Mesenchymal stem cell (in vitro differentiated cells and primary cell): ENCODE results near the gene STX7. TPM values are rescaled to one million over a fixed set of nuclear protein-coding genes. Genes with fewer than 3 reads are reported as not detected.
"Not testable (repeated sequence)": the region's sequence is repeated elsewhere in the genome, so short reads cannot be mapped to it uniquely, and the experiment has no call there.

ENCODE experiments used
- DNase-seq: peaks from one replicate; pipeline ENCODE4 v3.0.0-alpha.2; 2013
- H2AFZ ChIP-seq: one replicate; pipeline ENCODE4 v1.6.1; 2013; ENCODE audit warnings: low read depth, mild to moderate bottlenecking, control low read depth, inconsistent platforms, low read length, moderate library complexity
- H2AK5ac ChIP-seq: 2 replicates; pipeline ENCODE4 v1.6.1; 2013; ENCODE audit warnings: low read length, moderate library complexity, mild to moderate bottlenecking, inconsistent platforms; ENCODE audit not compliant: severe bottlenecking
- H2BK120ac ChIP-seq: one replicate; pipeline ENCODE4 v1.6.1; 2013; ENCODE audit warnings: low read depth, mild to moderate bottlenecking, inconsistent platforms, low read length, moderate library complexity
- H2BK12ac ChIP-seq, 2 experiments: one replicate each; pipeline ENCODE4 v1.6.1; 2013; ENCODE audit warnings: inconsistent platforms in 2 of 2, low read length in 2 of 2, mild to moderate bottlenecking in 2 of 2, moderate library complexity in 2 of 2, control low read depth in 1 of 2
- H2BK15ac ChIP-seq: one replicate; pipeline ENCODE4 v1.6.1; 2013; ENCODE audit warnings: mild to moderate bottlenecking, low read depth, inconsistent platforms; ENCODE audit not compliant: poor library complexity, severe bottlenecking
- H2BK5ac ChIP-seq: 2 replicates; pipeline ENCODE4 v1.6.1; 2013; ENCODE audit warnings: low read depth, mild to moderate bottlenecking, low read length, control low read depth, inconsistent platforms; ENCODE audit not compliant: poor library complexity, severe bottlenecking
- H3K14ac ChIP-seq, 2 experiments: one replicate each; pipeline ENCODE4 v1.6.1; 2013; ENCODE audit warnings: inconsistent platforms in 2 of 2, low read length in 2 of 2, control low read depth in 1 of 2, mild to moderate bottlenecking in 1 of 2, moderate library complexity in 1 of 2
- H3K18ac ChIP-seq, 2 experiments: one replicate each; pipeline ENCODE4 v1.6.1; 2013; ENCODE audit warnings: inconsistent platforms in 2 of 2, low read length in 2 of 2, control low read depth in 1 of 2, low read depth in 1 of 2, mild to moderate bottlenecking in 1 of 2
- H3K23ac ChIP-seq, 2 experiments: one replicate each; pipeline ENCODE4 v1.6.1; 2013; ENCODE audit warnings: inconsistent platforms in 2 of 2, low read length in 2 of 2, mild to moderate bottlenecking in 2 of 2, moderate library complexity in 2 of 2, control low read depth in 1 of 2
- H3K27ac ChIP-seq: 2 replicates; pipeline ENCODE4 v1.5.1; 2013; ENCODE audit warnings: mild to moderate bottlenecking, moderate library complexity, low read length, control low read depth, inconsistent platforms; ENCODE audit not compliant: poor library complexity, severe bottlenecking
- H3K27me3 ChIP-seq, 2 experiments: 2 replicates each; pipeline versions ENCODE4 v1.6.1 to v1.7.0; 2013; ENCODE audit warnings: low read length in 2 of 2, mild to moderate bottlenecking in 2 of 2, moderate library complexity in 2 of 2, control low read depth in 1 of 2, inconsistent platforms in 1 of 2; ENCODE audit not compliant: control insufficient read depth in 1 of 2, insufficient read depth in 1 of 2
- H3K36me3 ChIP-seq, 2 experiments: 2 replicates each; pipeline versions ENCODE4 v1.6.1 to v1.7.0; 2013; ENCODE audit warnings: low read length in 2 of 2, control low read depth in 1 of 2, inconsistent platforms in 1 of 2, low read depth in 1 of 2, mild to moderate bottlenecking in 1 of 2; ENCODE audit not compliant: insufficient read depth in 2 of 2, control insufficient read depth in 1 of 2
- H3K4ac ChIP-seq, 2 experiments: one replicate each; pipeline ENCODE4 v1.6.1; 2013; ENCODE audit warnings: inconsistent platforms in 2 of 2, low read length in 2 of 2, mild to moderate bottlenecking in 2 of 2, moderate library complexity in 2 of 2, control low read depth in 1 of 2, low read depth in 1 of 2
- H3K4me1 ChIP-seq: 2 replicates; pipeline ENCODE4 v1.6.1; 2013; ENCODE audit warnings: low read depth, low read length, control low read depth; ENCODE audit not compliant: control insufficient read depth, insufficient read depth
- H3K4me2 ChIP-seq: 2 replicates; pipeline ENCODE4 v1.6.1; 2013; ENCODE audit warnings: low read length, mild to moderate bottlenecking, inconsistent platforms; ENCODE audit not compliant: poor library complexity, severe bottlenecking
- H3K4me3 ChIP-seq, 2 experiments: 2 replicates each; pipeline versions ENCODE4 v1.5.1 to v1.7.0; 2013; ENCODE audit warnings: low read length in 2 of 2, mild to moderate bottlenecking in 2 of 2, control low read depth in 1 of 2, low read depth in 1 of 2; ENCODE audit not compliant: insufficient read depth in 1 of 2
- H3K79me1 ChIP-seq: replicated peaks from 2 replicates; pipeline ENCODE4 v1.6.1; 2013; ENCODE audit warnings: mild to moderate bottlenecking, control low read depth, low read length, inconsistent platforms; ENCODE audit not compliant: poor library complexity, severe bottlenecking
- H3K9ac ChIP-seq: 2 replicates; pipeline ENCODE4 v1.7.0; 2013; ENCODE audit warnings: mild to moderate bottlenecking, low read length, moderate library complexity
- H3K9me3 ChIP-seq: 2 replicates; pipeline ENCODE4 v1.7.0; 2013; ENCODE audit warnings: mild to moderate bottlenecking, low read length; ENCODE audit not compliant: control insufficient read depth
- H4K8ac ChIP-seq: one replicate; pipeline ENCODE4 v1.6.1; 2013; ENCODE audit warnings: inconsistent platforms, mild to moderate bottlenecking, low read length, moderate library complexity
- H4K91ac ChIP-seq: one replicate; pipeline ENCODE4 v1.6.1; 2013; ENCODE audit warnings: mild to moderate bottlenecking, low read length, inconsistent platforms
- WGBS: methylation state at CpG from one replicate; pipeline ENCODE4 v1.1.7; 2013; ENCODE audit warnings: mixed read lengths; 5-methylcytosine and 5-hydroxymethylcytosine counted together
- polyA plus RNA-seq, 2 experiments: library from polyadenylated mRNA; stranded (reverse); fragments of 200-250 nt; gene quantifications; one replicate each; pipeline ENCODE4 v1.2.3, GENCODE V29; 2013

The STX7 gene
- polyA plus RNA-seq (2013, experiment 1 of 2): 32.9 TPM
- 31.0 TPM for polyA plus RNA-seq (2013, experiment 2 of 2)

DNA sequence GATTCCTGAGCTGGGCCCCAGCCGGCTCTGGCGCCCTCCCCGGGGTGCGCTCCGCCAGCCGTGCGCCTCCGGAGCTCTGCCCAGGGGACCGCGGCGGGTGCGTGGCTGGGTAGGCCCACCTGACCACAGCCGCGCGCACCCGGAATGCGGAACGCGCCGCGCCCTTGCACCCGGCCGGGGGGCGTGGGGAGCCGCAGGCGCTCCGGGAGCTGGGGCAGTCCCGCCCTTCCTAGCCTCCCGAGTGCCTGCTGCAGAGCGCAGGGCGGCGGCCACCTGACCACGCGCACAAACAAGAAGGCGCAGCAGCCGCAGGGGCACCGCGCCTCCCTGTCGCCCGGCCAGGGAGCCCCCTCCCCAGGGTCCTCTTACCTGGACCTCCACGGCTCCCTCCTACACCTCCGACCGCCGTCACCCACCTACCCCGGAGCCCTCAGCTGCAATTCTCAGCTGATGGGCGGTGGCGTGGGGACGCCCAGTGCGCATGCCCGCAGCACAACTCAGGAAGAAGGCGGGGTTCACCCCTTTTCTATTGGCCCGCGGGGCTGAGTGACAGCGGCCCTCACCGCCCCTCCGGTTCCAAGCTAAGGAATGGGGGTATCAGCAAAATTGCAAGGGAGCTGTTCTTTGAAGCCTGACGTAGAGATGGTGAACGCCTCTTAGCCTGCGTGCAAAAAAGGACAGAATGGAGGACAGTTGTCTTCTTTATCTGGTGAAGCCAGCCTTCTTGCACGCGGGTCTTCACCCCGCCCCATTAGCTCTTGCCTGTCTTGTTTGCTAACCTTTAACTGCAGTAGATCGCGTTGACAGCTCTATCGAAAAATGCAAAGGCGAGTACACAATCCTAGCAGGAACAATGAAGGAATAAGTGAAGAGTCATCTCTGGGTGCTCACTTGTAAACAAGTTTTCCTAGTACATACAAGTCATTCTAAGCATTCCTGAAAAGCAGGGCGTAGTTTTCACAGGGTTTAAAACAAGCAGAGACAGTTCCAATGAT is at the start of gene STX7:
TSS of gene STX7 (minus strand) at position 479 of the 995 bp plus-strand sequence. CDS start 9,586 bp downstream, outside the sequence.
- H2BK5ac ChIP-seq: peak within 1 kb of the TSS; percentile 89
- no peaks in the 10 kb centered on the region for H3K9me3 ChIP-seq
- H3K9ac ChIP-seq: peak within 1 kb of the TSS; percentile 91
- peak within 1 kb of the TSS; percentile 44 for H2BK120ac ChIP-seq
- H3K18ac ChIP-seq: peak within 1 kb of the TSS; percentile 89 to 93
- peak within 1 kb of the TSS in 1 of 2 experiments; percentile 64 for H3K14ac ChIP-seq
- peak within 1 kb of the TSS; percentile 78 to 92 for H3K4me3 ChIP-seq
- no peaks in the 10 kb centered on the region for H3K27me3 ChIP-seq
- peak within 1 kb of the TSS; percentile 91 for H2AFZ ChIP-seq
- peak within 1 kb of the TSS; percentile 76 for H4K8ac ChIP-seq
- H2BK15ac ChIP-seq: no peak within 1 kb of the TSS
- H3K4ac ChIP-seq: peak within 1 kb of the TSS; percentile 77 to 86
- H3K23ac ChIP-seq: peak within 1 kb of the TSS; percentile 14 to 49
- peak; percentile 93 for DNase-seq
- H3K4me1 ChIP-seq: no peaks in the 10 kb centered on the region
- under 1% methylated on average over 53 of the region's 67 CpGs for WGBS
- peak within 1 kb of the TSS; percentile 88 for H3K27ac ChIP-seq
- H3K36me3 ChIP-seq: peaks cover 7 to 11% of the 10 kb centered on the region in 2 experiments
- H4K91ac ChIP-seq: peak within 1 kb of the TSS; percentile 87
- no peaks in the 10 kb centered on the region for H3K79me1 ChIP-seq
- peak within 1 kb of the TSS; percentile 69 for H3K4me2 ChIP-seq
- no peak within 1 kb of the TSS for H2BK12ac ChIP-seq
- H2AK5ac ChIP-seq: no peak within 1 kb of the TSS

GRCh38 chr6:132560087-132560486 is 47.2 kb upstream of the STX7 start:
- H2AK5ac ChIP-seq, H3K4me1 ChIP-seq, H2BK12ac ChIP-seq, H3K4me2 ChIP-seq, DNase-seq, H2BK15ac ChIP-seq, H3K4ac ChIP-seq, H3K14ac ChIP-seq, H3K4me3 ChIP-seq, H3K36me3 ChIP-seq, H3K27ac ChIP-seq, H4K91ac ChIP-seq, H3K9me3 ChIP-seq, H2AFZ ChIP-seq, H3K79me1 ChIP-seq, H2BK120ac ChIP-seq, H2BK5ac ChIP-seq, H3K9ac ChIP-seq, H3K18ac ChIP-seq, H4K8ac ChIP-seq, H3K23ac ChIP-seq: not testable (repeated sequence)
- 73% methylated on average over 1 of the region's 3 CpGs for WGBS
- H3K27me3 ChIP-seq: peaks cover 7 to 30% of the 10 kb centered on the region in 2 experiments

- Histone ChIP-seq H3K14ac (no peak within 1 kb of the TSS), H3K4ac (no peak within 1 kb of the TSS), H3K79me1 (no peaks in the 10 kb centered on the region), H2AFZ (no peak within 1 kb of the TSS), H3K4me2 (no peak within 1 kb of the TSS), H3K9ac (no peak within 1 kb of the TSS), H4K91ac (no peak within 1 kb of the TSS), H2BK120ac (no peak within 1 kb of the TSS), H2BK5ac (no peak within 1 kb of the TSS), H3K23ac (no peak within 1 kb of the TSS), H3K27me3 (peaks cover 8 to 19% of the 10 kb centered on the region in 2 experiments), H3K9me3 (no peaks in the 10 kb centered on the region), H3K36me3 (no peaks in the 10 kb centered on the region), H2AK5ac (no peak within 1 kb of the TSS), H3K27ac (no peak within 1 kb of the TSS), H3K4me3 (no peak within 1 kb of the TSS), H2BK12ac (no peak within 1 kb of the TSS), H2BK15ac (no peak within 1 kb of the TSS), H3K18ac (no peak within 1 kb of the TSS), H4K8ac (no peak within 1 kb of the TSS), H3K4me1 (no peaks in the 10 kb centered on the region)
- DNase-seq: no peak
- WGBS: no CpG with 5 or more reads among the region's 2 CpGs
Measured at GRCh38 chr6:132552372-132552771, 39.5 kb upstream of the STX7 start, which contains the start of gene TAAR8. TAAR8 (plus strand) TSS chr6:132552672; CDS start chr6:132552693, 21 bp downstream.

DNA sequence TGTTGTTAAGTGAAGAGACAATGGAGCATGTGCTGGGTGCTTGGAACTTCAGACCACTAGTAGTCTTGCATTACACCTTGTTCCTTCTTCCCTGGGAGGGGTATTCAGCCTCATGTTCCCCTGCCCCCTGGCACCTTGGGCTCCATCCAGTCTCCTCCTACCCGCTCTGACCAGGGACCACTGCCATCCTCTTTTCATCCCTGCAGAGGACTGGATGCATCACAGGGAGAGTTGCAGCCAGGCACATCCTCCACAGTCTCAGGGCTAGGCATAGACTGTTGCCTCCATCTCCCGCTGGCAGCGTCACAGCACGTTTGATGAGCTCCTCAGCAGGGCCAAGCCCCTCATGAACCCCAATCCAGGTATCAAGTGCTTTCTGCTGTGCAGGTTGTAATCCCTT is 38.3 kb upstream of the STX7 start:
- Histone ChIP-seq H3K18ac (no peak overlapping the region), H3K23ac (no peak overlapping the region), H3K4me1 (no peaks in the 10 kb centered on the region), H3K27ac (no peak overlapping the region), H4K8ac (no peak overlapping the region), H3K9me3 (no peaks in the 10 kb centered on the region), H2AK5ac (no peak overlapping the region), H2BK120ac (no peak overlapping the region), H3K79me1 (no peaks in the 10 kb centered on the region), H3K27me3 (peaks cover 8 to 23% of the 10 kb centered on the region in 2 experiments), H3K14ac (peak overlapping the region in 1 of 2 experiments; percentile 61), H2AFZ (no peak overlapping the region), H2BK5ac (no peak overlapping the region), H3K4me3 (no peak overlapping the region), H3K36me3 (no peaks in the 10 kb centered on the region), H3K9ac (no peak overlapping the region), H2BK15ac (no peak overlapping the region), H2BK12ac (no peak overlapping the region), H3K4me2 (no peak overlapping the region), H3K4ac (no peak overlapping the region), H4K91ac (no peak overlapping the region)
- 86% methylated on average over 4 of the region's 4 CpGs for WGBS
- no peak for DNase-seq
